ENCODE measurements around the gene C16orf54.

DNA sequence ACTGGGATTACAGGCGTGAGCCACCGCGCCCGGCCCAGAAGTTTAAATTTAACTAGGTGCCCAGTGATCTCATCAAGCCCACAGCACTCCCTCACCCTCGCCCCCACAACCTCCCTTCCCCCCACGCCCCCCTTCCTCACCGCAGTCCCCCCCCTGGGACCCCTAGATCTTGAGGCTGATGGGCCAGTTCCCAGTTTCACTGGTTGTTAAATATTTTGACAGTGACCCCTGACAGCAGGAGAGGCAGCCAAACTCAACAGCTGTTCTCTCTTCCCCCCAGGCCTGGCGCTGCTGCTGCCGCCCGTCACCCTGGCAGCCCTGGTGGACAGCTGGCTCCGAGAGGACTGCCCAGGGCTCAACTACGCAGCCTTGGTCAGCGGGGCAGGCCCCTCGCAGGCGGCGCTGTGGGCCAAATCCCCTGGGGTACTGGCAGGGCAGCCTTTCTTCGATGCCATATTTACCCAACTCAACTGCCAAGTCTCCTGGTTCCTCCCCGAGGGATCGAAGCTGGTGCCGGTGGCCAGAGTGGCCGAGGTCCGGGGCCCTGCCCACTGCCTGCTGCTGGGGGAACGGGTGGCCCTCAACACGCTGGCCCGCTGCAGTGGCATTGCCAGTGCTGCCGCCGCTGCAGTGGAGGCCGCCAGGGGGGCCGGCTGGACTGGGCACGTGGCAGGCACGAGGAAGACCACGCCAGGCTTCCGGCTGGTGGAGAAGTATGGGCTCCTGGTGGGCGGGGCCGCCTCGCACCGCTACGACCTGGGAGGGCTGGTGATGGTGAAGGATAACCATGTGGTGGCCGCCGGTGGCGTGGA lies 51.2 kb downstream of the C16orf54 start:
- TF ChIP-seq, protein P1, sequence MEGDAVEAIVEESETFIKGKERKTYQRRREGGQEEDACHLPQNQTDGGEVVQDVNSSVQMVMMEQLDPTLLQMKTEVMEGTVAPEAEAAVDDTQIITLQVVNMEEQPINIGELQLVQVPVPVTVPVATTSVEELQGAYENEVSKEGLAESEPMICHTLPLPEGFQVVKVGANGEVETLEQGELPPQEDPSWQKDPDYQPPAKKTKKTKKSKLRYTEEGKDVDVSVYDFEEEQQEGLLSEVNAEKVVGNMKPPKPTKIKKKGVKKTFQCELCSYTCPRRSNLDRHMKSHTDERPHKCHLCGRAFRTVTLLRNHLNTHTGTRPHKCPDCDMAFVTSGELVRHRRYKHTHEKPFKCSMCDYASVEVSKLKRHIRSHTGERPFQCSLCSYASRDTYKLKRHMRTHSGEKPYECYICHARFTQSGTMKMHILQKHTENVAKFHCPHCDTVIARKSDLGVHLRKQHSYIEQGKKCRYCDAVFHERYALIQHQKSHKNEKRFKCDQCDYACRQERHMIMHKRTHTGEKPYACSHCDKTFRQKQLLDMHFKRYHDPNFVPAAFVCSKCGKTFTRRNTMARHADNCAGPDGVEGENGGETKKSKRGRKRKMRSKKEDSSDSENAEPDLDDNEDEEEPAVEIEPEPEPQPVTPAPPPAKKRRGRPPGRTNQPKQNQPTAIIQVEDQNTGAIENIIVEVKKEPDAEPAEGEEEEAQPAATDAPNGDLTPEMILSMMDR (IDR thresholded peaks at IDR 0.05) = no peak
- TF ChIP-seq, protein P2, sequence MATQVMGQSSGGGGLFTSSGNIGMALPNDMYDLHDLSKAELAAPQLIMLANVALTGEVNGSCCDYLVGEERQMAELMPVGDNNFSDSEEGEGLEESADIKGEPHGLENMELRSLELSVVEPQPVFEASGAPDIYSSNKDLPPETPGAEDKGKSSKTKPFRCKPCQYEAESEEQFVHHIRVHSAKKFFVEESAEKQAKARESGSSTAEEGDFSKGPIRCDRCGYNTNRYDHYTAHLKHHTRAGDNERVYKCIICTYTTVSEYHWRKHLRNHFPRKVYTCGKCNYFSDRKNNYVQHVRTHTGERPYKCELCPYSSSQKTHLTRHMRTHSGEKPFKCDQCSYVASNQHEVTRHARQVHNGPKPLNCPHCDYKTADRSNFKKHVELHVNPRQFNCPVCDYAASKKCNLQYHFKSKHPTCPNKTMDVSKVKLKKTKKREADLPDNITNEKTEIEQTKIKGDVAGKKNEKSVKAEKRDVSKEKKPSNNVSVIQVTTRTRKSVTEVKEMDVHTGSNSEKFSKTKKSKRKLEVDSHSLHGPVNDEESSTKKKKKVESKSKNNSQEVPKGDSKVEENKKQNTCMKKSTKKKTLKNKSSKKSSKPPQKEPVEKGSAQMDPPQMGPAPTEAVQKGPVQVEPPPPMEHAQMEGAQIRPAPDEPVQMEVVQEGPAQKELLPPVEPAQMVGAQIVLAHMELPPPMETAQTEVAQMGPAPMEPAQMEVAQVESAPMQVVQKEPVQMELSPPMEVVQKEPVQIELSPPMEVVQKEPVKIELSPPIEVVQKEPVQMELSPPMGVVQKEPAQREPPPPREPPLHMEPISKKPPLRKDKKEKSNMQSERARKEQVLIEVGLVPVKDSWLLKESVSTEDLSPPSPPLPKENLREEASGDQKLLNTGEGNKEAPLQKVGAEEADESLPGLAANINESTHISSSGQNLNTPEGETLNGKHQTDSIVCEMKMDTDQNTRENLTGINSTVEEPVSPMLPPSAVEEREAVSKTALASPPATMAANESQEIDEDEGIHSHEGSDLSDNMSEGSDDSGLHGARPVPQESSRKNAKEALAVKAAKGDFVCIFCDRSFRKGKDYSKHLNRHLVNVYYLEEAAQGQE (IDR thresholded peaks at IDR 0.05; ENCODE audit: insufficient read depth in 1 of 2, low read depth in 2 of 2, low read length in 1 of 2) = no peak

Measured in Panc1 (cell line).